Thyroid gland (tissue), 4 donors: ENCODE data around the gene CEP83. TPM values are rescaled to one million over a fixed set of nuclear protein-coding genes. Genes with fewer than 3 reads are reported as not detected.

ENCODE experiments used
- DNase-seq, 2 donors: peaks; one replicate each; pipeline ENCODE4 v3.0.0-alpha.2; 2019
- H3K27ac ChIP-seq, 3 donors: fragments of 200-600 bp; sonication (generic); 1 replicate in 2 of 3; 2 replicates in 1 of 3; pipeline ENCODE4 v1.5.1; 2016 to 2019; ENCODE audit warnings: mild to moderate bottlenecking in 1 of 3, moderate library complexity in 1 of 3
- H3K27me3 ChIP-seq: fragments of 200-600 bp; sonication (generic); one replicate; pipeline ENCODE4 v1.5.1; 2019
- H3K36me3 ChIP-seq, 2 donors: fragments of 200-600 bp; sonication (generic); one replicate each; pipeline ENCODE4 v1.5.1; 2016 to 2019
- H3K4me1 ChIP-seq, 2 donors: fragments of 200-600 bp; sonication (generic); one replicate each; pipeline ENCODE4 v1.5.1; 2017 to 2019
- H3K4me3 ChIP-seq, 3 donors: fragments of 200-600 bp; sonication (generic); replicated peaks in 1 of 3; 1 replicate in 2 of 3; 2 replicates in 1 of 3; pipeline ENCODE4 v1.5.1; 2016; ENCODE audit warnings: mild to moderate bottlenecking in 1 of 3
- H3K9me3 ChIP-seq: fragments of 200-600 bp; sonication (generic); one replicate; pipeline ENCODE4 v1.5.1; 2017
- POLR2A ChIP-seq, 2 donors: fragments of 450-650 bp; IDR thresholded peaks; one replicate each; pipeline ENCODE4 v1.6.1; 2017; ENCODE audit warnings: antibody characterized with exemption in 2 of 2, mild to moderate bottlenecking in 2 of 2, moderate library complexity in 1 of 2
- WGBS, 2 donors: methylation state at CpG; one replicate each; pipeline ENCODE4 v1.1.5; 2017; 5-methylcytosine and 5-hydroxymethylcytosine counted together
- intact Hi-C: fragments of 100-400 bp; cut with DNase I; formaldehyde crosslinking; loops from one replicate; pipeline ENCODE4 v1.15.1; 2023
- total RNA-seq, 4 donors: library from RNA; depleted of rRNA; stranded (reverse); fragments of >200 nt; gene quantifications; one replicate each; pipeline ENCODE4 v1.2.3, GENCODE V29; 2016
- TF ChIP-seq, protein P1 (sequence below), 6 experiments: fragments of 200-600 bp in 3 of 6; fragments of 450-650 bp in 3 of 6; sonication (generic) in 3 of 6; IDR thresholded peaks; one replicate each; pipeline ENCODE4 v1.5.1; 2016 to 2019; ENCODE audit warnings: antibody characterized with exemption in 6 of 6, mild to moderate bottlenecking in 2 of 6, inconsistent platforms in 1 of 6, moderate library complexity in 1 of 6

CEP83 gene
- total RNA-seq, 4 donors from 2014 or later: 24.1 to 41.9 (median 29.4) TPM

DNA sequence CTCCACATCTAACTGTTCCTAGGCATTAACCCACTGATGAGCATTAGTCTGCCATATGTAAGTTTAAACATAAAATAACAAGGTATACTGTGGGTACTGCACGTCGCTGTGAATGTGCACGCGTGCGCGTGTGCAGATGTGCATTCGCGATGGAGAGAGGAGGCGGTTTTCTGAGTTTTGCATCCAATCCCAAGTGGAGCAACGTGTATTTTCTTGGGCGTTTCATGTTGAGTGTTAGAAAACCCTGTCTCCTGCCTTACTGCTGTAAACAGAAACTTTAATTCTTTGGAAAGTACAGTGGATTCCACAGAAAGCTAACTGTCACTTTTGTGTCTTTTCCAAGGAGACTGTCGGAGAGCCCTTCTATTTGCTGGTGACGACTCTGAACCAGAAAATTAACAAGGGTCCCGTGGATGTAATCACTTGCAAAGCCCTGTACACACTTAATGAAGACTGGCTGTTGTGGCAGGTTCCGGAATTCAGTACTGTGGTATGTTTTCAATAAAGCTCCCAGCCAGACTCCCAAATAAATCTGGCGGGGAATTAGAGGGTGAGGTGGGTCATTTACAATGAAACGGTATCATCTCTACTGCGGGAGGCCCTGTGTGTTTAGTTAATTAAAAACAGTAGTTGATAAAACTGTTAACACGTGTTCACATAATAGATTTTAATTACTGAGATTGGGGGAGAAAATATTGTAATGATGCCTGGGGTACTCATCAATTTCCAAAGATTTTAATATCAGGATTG, 194.8 kb downstream of the CEP83 start:
- DNase-seq: no peak
- peak overlapping the region in 2 of 3 donors; percentile 72 to 99 for H3K27ac ChIP-seq
- H3K27me3 ChIP-seq: no peaks in the 10 kb centered on the region
- H3K4me1 ChIP-seq: peaks cover 31 to 36% of the 10 kb centered on the region in 2 donors
- H3K9me3 ChIP-seq: no peaks in the 10 kb centered on the region
- H3K4me3 ChIP-seq: no peak overlapping the region
- 89 to 93% methylated on average over 19 of the region's 19 CpGs for WGBS, 2 donors
- no peak for TF ChIP-seq POLR2A (IDR thresholded peaks at IDR 0.05)
- TF ChIP-seq, protein P1, sequence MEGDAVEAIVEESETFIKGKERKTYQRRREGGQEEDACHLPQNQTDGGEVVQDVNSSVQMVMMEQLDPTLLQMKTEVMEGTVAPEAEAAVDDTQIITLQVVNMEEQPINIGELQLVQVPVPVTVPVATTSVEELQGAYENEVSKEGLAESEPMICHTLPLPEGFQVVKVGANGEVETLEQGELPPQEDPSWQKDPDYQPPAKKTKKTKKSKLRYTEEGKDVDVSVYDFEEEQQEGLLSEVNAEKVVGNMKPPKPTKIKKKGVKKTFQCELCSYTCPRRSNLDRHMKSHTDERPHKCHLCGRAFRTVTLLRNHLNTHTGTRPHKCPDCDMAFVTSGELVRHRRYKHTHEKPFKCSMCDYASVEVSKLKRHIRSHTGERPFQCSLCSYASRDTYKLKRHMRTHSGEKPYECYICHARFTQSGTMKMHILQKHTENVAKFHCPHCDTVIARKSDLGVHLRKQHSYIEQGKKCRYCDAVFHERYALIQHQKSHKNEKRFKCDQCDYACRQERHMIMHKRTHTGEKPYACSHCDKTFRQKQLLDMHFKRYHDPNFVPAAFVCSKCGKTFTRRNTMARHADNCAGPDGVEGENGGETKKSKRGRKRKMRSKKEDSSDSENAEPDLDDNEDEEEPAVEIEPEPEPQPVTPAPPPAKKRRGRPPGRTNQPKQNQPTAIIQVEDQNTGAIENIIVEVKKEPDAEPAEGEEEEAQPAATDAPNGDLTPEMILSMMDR (IDR thresholded peaks at IDR 0.05): no peak
- intact Hi-C loops: no loop called here
- H3K36me3 ChIP-seq: no peaks in the 10 kb centered on the region

DNA sequence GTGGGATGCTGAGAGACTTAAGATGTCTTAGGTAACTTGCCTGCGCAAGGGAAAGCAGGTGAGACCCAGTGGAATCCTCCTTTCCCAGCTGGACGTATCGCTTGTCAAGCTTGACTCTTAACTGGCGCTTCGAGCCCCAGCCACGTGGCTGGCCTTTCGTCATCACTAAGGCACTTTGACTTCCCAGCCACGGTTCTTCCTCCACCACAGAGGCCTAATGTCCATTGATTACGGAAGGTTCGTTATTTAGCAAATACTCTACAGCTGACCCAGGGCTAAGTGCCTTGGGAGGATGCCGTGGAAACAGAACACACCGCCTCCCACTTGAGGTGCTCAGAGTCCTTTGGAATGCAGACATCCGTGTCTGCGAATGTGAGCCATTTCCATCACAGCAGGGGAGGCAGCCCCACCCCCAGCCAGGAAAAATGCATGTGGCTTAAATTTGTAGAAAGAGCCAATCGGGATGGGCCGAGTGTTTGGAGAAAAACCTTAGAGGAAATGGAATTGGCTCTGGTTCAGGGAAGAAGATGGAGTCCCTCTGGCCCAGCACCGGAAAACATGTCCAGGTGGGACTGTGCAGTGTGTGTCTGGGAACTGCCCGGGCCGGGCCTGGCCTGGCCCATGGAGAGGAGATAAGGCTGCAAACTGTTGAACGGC, 195.6 kb downstream of the CEP83 start:
- WGBS, 2 donors: 26 to 30% methylated on average over 20 of the region's 20 CpGs

DNA sequence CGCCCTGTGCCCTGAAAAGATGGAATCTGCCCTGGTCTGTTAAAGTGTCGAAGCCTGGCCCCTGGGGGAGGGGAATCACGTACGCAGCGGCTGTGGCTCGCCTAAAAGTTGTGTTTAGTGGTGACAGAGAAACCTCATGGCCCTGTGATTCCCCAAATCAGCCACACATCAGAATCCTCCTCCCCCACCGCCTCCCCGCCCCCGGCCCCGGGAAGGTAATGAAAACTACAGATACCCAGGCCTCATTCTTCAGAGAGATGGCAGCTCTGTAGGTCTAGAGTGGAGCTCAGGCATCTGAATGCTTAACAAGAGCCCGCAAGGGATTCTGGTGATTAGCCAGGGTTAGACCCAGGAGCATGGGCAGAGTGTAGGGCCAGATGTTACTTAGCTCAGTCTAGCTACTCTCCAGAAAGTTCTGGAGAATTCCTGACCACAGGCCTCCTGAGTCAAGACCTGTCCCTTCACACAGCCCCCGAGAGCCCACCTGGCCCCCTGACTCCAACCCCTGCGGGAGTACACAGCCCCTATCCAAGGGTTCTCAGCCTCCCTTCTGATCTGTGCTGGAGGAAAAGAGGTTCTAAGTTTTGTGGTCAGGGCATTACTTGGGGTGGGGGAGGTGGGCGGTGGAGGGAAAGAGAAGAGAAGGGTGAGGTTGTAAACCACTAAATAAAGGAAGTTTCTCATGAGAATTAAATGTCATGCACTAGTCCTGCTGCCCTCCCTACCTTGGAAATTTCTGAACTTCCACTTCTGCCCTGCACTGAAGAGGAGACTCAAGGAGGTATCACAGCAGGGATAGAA, 196.5 kb downstream of the CEP83 start:
- intact Hi-C loops: no loop called here

More for the DNA sequence above, 195.6 kb downstream of the CEP83 start:
- H3K4me1 ChIP-seq: peaks cover 31 to 36% of the 10 kb centered on the region in 2 donors
- H3K9me3 ChIP-seq: no peaks in the 10 kb centered on the region
- no peaks in the 10 kb centered on the region for H3K27me3 ChIP-seq
- no peaks in the 10 kb centered on the region for H3K36me3 ChIP-seq
- TF ChIP-seq, protein P1 (IDR thresholded peaks at IDR 0.05): no peak
- peak in 1 of 2 donors; percentile 47 for TF ChIP-seq POLR2A (IDR thresholded peaks at IDR 0.05)
- H3K27ac ChIP-seq: peak overlapping the region; percentile 90 to 99 (median 91)
- H3K4me3 ChIP-seq: no peak overlapping the region
- intact Hi-C loops: no loop called here
- peak; percentile 95 to 96 for DNase-seq

DNA sequence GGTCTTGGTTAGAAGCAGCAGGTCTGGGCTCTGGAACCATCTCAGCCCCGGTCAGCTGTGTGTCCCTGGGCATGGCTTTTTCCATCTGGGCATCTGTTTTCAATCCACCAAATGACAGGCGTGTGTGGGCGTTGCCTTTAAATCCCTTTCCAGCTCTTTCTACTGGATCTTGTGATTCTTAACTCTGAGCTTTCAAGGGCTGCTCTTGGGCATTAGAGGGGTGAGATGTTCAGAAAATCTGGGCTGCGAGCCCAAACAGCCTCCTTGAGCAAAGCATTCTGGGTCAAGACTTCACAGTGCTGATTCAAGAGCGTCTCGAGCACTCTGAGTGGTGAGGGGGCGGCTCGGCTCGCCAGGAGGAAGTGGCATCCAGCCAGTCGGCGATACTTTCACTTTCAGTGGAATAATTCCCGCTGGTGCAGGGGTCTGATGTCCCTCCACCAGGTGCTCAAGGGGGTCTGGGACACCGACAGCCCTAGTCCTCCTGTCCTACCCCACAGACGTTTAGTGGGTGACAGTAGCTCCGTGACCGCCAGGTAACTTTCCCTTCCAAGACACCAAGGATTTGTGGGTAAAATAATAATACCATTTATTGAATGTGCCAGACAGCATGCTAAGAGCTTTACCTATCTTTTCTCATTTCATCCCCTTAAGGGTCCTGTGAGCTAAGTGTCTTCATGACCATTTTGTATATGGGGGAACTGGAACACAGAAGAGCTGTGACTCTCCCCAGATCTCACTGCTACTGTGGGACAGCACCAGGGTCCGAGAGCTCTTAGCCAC, 197.2 kb downstream of the CEP83 start:
- intact Hi-C loops: no loop called here
- DNase-seq: peak; percentile 99
- H3K27ac ChIP-seq: peak overlapping the region; percentile 90 to 99 (median 91)
- peaks cover 31 to 36% of the 10 kb centered on the region in 2 donors for H3K4me1 ChIP-seq
- no peaks in the 10 kb centered on the region for H3K36me3 ChIP-seq
- peak overlapping the region; percentile 27 to 45 (median 30) for H3K4me3 ChIP-seq
- no peaks in the 10 kb centered on the region for H3K9me3 ChIP-seq
- TF ChIP-seq, protein P1 (IDR thresholded peaks at IDR 0.05): peak in 2 of 6 experiments; percentile 11 to 18
- peak in 1 of 2 donors; percentile 67 for TF ChIP-seq POLR2A (IDR thresholded peaks at IDR 0.05)
- WGBS, 2 donors: 6 to 11% methylated on average over 10 to 15 of the region's 17 CpGs
- H3K27me3 ChIP-seq: no peaks in the 10 kb centered on the region

More for the DNA sequence above, 196.5 kb downstream of the CEP83 start:
- Histone ChIP-seq H3K36me3 (no peaks in the 10 kb centered on the region), H3K27me3 (no peaks in the 10 kb centered on the region), H3K27ac (peak overlapping the region; percentile 90 to 99 (median 91)), H3K4me1 (peaks cover 31 to 36% of the 10 kb centered on the region in 2 donors), H3K9me3 (no peaks in the 10 kb centered on the region), H3K4me3 (peak overlapping the region in 1 of 3 donors; percentile 45)
- TF ChIP-seq POLR2A (IDR thresholded peaks at IDR 0.05): no peak
- TF ChIP-seq, protein P1 (IDR thresholded peaks at IDR 0.05): no peak
- peak; percentile 34 to 43 for DNase-seq
- 39 to 43% methylated on average over 14 of the region's 14 CpGs for WGBS, 2 donors
